Stimulated activated naive CD4-positive, alpha-beta T cell (primary cell): ENCODE data around the gene BCL7C.

Experiments
- DNase-seq, 6 experiments: peaks; one replicate each; lab custom pipeline; 2025; lab: John Stamatoyannopoulos, UW

BCL7C gene

GRCh38 chr16:30922960-30923535 is 29.2 kb upstream of the BCL7C start:
- DNase-seq = peak; percentile 90 to 99 (median 96)

- peak; percentile 98 to 100 (median 99) for DNase-seq
Observed at GRCh38 chr16:30922420-30922959, 28.6 kb upstream of the BCL7C start.

GRCh38 chr16:30921748-30922419 is 28.0 kb upstream of the BCL7C start:
- DNase-seq = peak; percentile 71 to 89 (median 83)

GRCh38 chr16:30921459-30921747 is 27.5 kb upstream of the BCL7C start:
- DNase-seq = no peak

- DNase-seq = no peak
Observed at GRCh38 chr16:30920891-30921290, 27.0 kb upstream of the BCL7C start.

- no peak for DNase-seq
Observed at GRCh38 chr16:30918614-30919013, 24.7 kb upstream of the BCL7C start.

- DNase-seq = no peak
Observed at GRCh38 chr16:30914830-30915229, 21.0 kb upstream of the BCL7C start.

GRCh38 chr16:30912794-30913412 is 19.0 kb upstream of the BCL7C start:
- no peak for DNase-seq

GRCh38 chr16:30910427-30911029 is 16.7 kb upstream of the BCL7C start:
- DNase-seq = no peak

- DNase-seq = no peak
Observed at GRCh38 chr16:30907064-30907463, 13.2 kb upstream of the BCL7C start.

- DNase-seq = no peak
Observed at GRCh38 chr16:30904114-30904780, 10.4 kb upstream of the BCL7C start.

GRCh38 chr16:30903596-30903995 is 9.7 kb upstream of the BCL7C start:
- peak in 2 of 6 experiments; percentile 5 to 17 for DNase-seq

- peak in 3 of 6 experiments; percentile 19 to 55 (median 23) for DNase-seq
Observed at GRCh38 chr16:30903002-30903401, 9.1 kb upstream of the BCL7C start.

- DNase-seq = peak in 5 of 6 experiments; percentile 54 to 76 (median 61)
Observed at GRCh38 chr16:30902029-30902972, 8.4 kb upstream of the BCL7C start.

GRCh38 chr16:30901201-30902028 is 7.5 kb upstream of the BCL7C start:
- no peak for DNase-seq

- DNase-seq = no peak
Observed at GRCh38 chr16:30900588-30900987, 6.7 kb upstream of the BCL7C start.

- no peak for DNase-seq
Observed at GRCh38 chr16:30899794-30900193, 5.9 kb upstream of the BCL7C start.

- DNase-seq = peak; percentile 44 to 78 (median 72)
Observed at GRCh38 chr16:30896889-30897733, 3.2 kb upstream of the BCL7C start.

GRCh38 chr16:30896261-30896888 is 2.5 kb upstream of the BCL7C start, which contains the start of gene CTF1:
Gene CTF1 (plus strand): TSS chr16:30896614. CDS start chr16:30896644, 30 bp downstream.
- DNase-seq = peak in 1 of 6 experiments; percentile 38
